Spleen (tissue), 13 donors: ENCODE data around the gene SLC1A2. TPM values are rescaled to one million over a fixed set of nuclear protein-coding genes. Genes with fewer than 3 reads are reported as not detected.

Experiments used
- DNase-seq: peaks from one replicate; pipeline ENCODE4 v3.0.0-alpha.2; 2020
- H3K27ac ChIP-seq, 8 donors: fragments of 200-600 bp; sonication (generic) in 7 of 8; 1 replicate in 4 of 8; 2 replicates in 4 of 8; pipeline versions ENCODE4 v1.5.0 to v1.8.0; 2016 to 2021; ENCODE audit warnings: inconsistent platforms in 4 of 8, mild to moderate bottlenecking in 4 of 8, moderate library complexity in 1 of 8
- H3K27me3 ChIP-seq, 7 donors: fragments of 200-600 bp; sonication (generic) in 6 of 7; replicated peaks in 1 of 7; 1 replicate in 4 of 7; 2 replicates in 3 of 7; pipeline versions ENCODE4 v1.5.0 to v1.8.0; 2016 to 2021; ENCODE audit warnings: inconsistent platforms in 3 of 7, mild to moderate bottlenecking in 1 of 7
- H3K36me3 ChIP-seq, 6 donors: fragments of 200-600 bp; sonication (generic) in 5 of 6; 1 replicate in 4 of 6; 2 replicates in 2 of 6; pipeline versions ENCODE4 v1.5.0 to v1.8.0; 2016 to 2021; ENCODE audit warnings: inconsistent platforms in 2 of 6
- H3K4me1 ChIP-seq, 6 donors: fragments of 200-600 bp; sonication (generic) in 5 of 6; 1 replicate in 3 of 6; 2 replicates in 3 of 6; pipeline versions ENCODE4 v1.5.0 to v1.8.0; 2016 to 2021; ENCODE audit warnings: inconsistent platforms in 3 of 6
- H3K4me3 ChIP-seq, 8 donors: fragments of 200-600 bp; sonication (generic) in 7 of 8; 1 replicate in 4 of 8; 2 replicates in 4 of 8; pipeline versions ENCODE4 v1.5.0 to v1.8.0; 2016 to 2021; ENCODE audit warnings: inconsistent platforms in 4 of 8, mild to moderate bottlenecking in 4 of 8, moderate library complexity in 2 of 8
- H3K9me3 ChIP-seq, 8 donors: fragments of 200-600 bp; sonication (generic) in 7 of 8; 1 replicate in 4 of 8; 2 replicates in 4 of 8; pipeline versions ENCODE4 v1.5.0 to v1.8.0; 2016 to 2021; ENCODE audit warnings: inconsistent platforms in 4 of 8
- CTCF ChIP-seq, 11 experiments: fragments of 200-600 bp in 7 of 11; fragments of 450-650 bp in 4 of 11; sonication (generic) in 4 of 11; IDR thresholded peaks in 8 of 11; conservative IDR thresholded peaks in 3 of 11; 1 replicate in 7 of 11; 2 replicates in 4 of 11; pipeline versions ENCODE4 v1.4.0 to v1.8.0; 2016 to 2021; ENCODE audit warnings: antibody characterized with exemption in 11 of 11, inconsistent platforms in 4 of 11, mild to moderate bottlenecking in 1 of 11
- POLR2A ChIP-seq, 3 donors: fragments of 450-650 bp; IDR thresholded peaks; one replicate each; pipeline ENCODE4 v1.5.1; 2017; ENCODE audit warnings: antibody characterized with exemption in 3 of 3, mild to moderate bottlenecking in 1 of 3
- POLR2AphosphoS5 ChIP-seq, 3 donors: sonication (generic); formaldehyde crosslinking; IDR thresholded peaks; one replicate each; pipeline ENCODE4 v1.5.1; 2017; ENCODE audit warnings: antibody characterized with exemption in 3 of 3
- WGBS, 5 donors: extraction: QIAGEN DNeasy Blood & Tissue Kit in 3 of 5; methylation state at CpG; one replicate each; pipeline versions ENCODE4 v1.1.5 to v1.1.7; 2013 to 2018; 5-methylcytosine and 5-hydroxymethylcytosine counted together
- intact Hi-C: fragments of 100-400 bp; cut with DNase I; formaldehyde crosslinking; loops from one replicate; pipeline ENCODE4 v1.15.0; 2023; ENCODE audit warnings: low total_unique reads
- long read RNA-seq, 2 donors: transcript quantifications; one replicate each; lab custom pipeline, GENCODE V29; 2026
- polyA plus RNA-seq, 3 donors: library from polyadenylated mRNA; stranded (reverse); fragments of 200-250 nt; gene quantifications; one replicate each; pipeline ENCODE4 v1.2.1, GENCODE V29; 2013
- total RNA-seq, 7 donors: library from RNA; depleted of rRNA in 3 of 7; stranded (reverse); fragments of >200 nt in 3 of 7; fragmentation: NEBNext Ultra II Directional in 4 of 7; extraction: Animal tissue kit (Norgen Biotek cat#: 25700) in 4 of 7; gene quantifications; one replicate each; pipeline versions ENCODE4 v1.1.0 to v1.2.1, GENCODE V29; 2016 to 2021
- donor health status: healthy with polysubstance abuse.
- donor health status: DM: no; HTN: no; CAD: no; lungs with moderate emphysema.
- donor health status: DM: no; HTN: no; CAD: no.
- donor health status: Bipolar disorder and iron deficiency.
- donor health status: healthy.
- donor health status: DM: no; HTN: no; CAD: no.
- donor health status: DM: yes; HTN: yes; CAD: no.

Gene SLC1A2
- total RNA-seq (1 to 10 TPM in 4 of 7 donors, under 1 TPM in 3; 0.47 to 3.8 (median 1.2) TPM), polyA plus RNA-seq (under 1 TPM; 0.26 to 0.94 (median 0.76) TPM)
- long read RNA-seq, donor 1, result 0 reads
- long read RNA-seq, donor 2, result 0 reads

- Histone ChIP-seq H3K36me3 (no peaks in the 10 kb centered on the region), H3K27ac (no peak within 1 kb of the TSS), H3K4me3 (peak within 1 kb of the TSS; percentile 9 to 64 (median 34)), H3K4me1 (peaks cover 8 to 28% (median 22%) of the 10 kb centered on the region in 6 donors), H3K27me3 (peaks cover 6 to 99% (median 66%) of the 10 kb centered on the region in 7 donors), H3K9me3 (no peaks in the 10 kb centered on the region)
- no peak for TF ChIP-seq POLR2A (IDR thresholded peaks at IDR 0.05)
- TF ChIP-seq POLR2AphosphoS5 (IDR thresholded peaks at IDR 0.05), result no peak
- TF ChIP-seq CTCF (IDR thresholded peaks at IDR 0.05 in 8 of 11, conservative IDR thresholded peaks at IDR 0.05 in 3 of 11), result no peak
- intact Hi-C loops, result no loop called here
- DNase-seq, result no peak
- 1 to 2% (median 1%) methylated on average over 56 to 71 of the region's 71 CpGs for WGBS, 5 donors
These were observed at the start of gene SLC1A2 for GRCh38 chr11:35419184-35419829. Gene SLC1A2 (minus strand): TSS chr11:35419558. CDS start chr11:35418966, 592 bp downstream.

GRCh38 chr11:35466058-35466457 is 46.7 kb upstream of the SLC1A2 start:
- H3K9me3 ChIP-seq, result no peaks in the 10 kb centered on the region
- peaks cover 0 to 12% (median 0%) of the 10 kb centered on the region in 7 donors for H3K27me3 ChIP-seq
- no peak for DNase-seq
- H3K4me1 ChIP-seq, result no peaks in the 10 kb centered on the region
- TF ChIP-seq POLR2A (IDR thresholded peaks at IDR 0.05), result no peak
- TF ChIP-seq CTCF (IDR thresholded peaks at IDR 0.05 in 8 of 11, conservative IDR thresholded peaks at IDR 0.05 in 3 of 11), result no peak
- TF ChIP-seq POLR2AphosphoS5 (IDR thresholded peaks at IDR 0.05), result no peak
- no peak overlapping the region for H3K4me3 ChIP-seq
- no peaks in the 10 kb centered on the region for H3K36me3 ChIP-seq
- WGBS, 5 donors, result 71 to 81% (median 71%) methylated on average over 3 of the region's 3 CpGs
- intact Hi-C loops, result no loop called here
- H3K27ac ChIP-seq, result no peak overlapping the region

- DNase-seq, result no peak
- intact Hi-C loops, result no loop called here
- 89 to 95% (median 91%) methylated on average over 1 of the region's 1 CpG for WGBS, 5 donors
- H3K9me3 ChIP-seq, result no peaks in the 10 kb centered on the region
- H3K4me1 ChIP-seq, result no peaks in the 10 kb centered on the region
- no peak overlapping the region for H3K27ac ChIP-seq
- no peak overlapping the region for H3K4me3 ChIP-seq
- peaks cover 0 to 4% (median 0%) of the 10 kb centered on the region in 7 donors for H3K27me3 ChIP-seq
- TF ChIP-seq POLR2AphosphoS5 (IDR thresholded peaks at IDR 0.05) (no peak), CTCF (IDR thresholded peaks at IDR 0.05 in 8 of 11, conservative IDR thresholded peaks at IDR 0.05 in 3 of 11) (no peak), POLR2A (IDR thresholded peaks at IDR 0.05) (no peak)
- H3K36me3 ChIP-seq, result no peaks in the 10 kb centered on the region
These were observed 45.0 kb upstream of the SLC1A2 start for GRCh38 chr11:35464308-35464707.

- Histone ChIP-seq H3K4me3 (no peak overlapping the region), H3K27me3 (no peaks in the 10 kb centered on the region), H3K27ac (no peak overlapping the region), H3K4me1 (no peaks in the 10 kb centered on the region), H3K9me3 (no peaks in the 10 kb centered on the region), H3K36me3 (no peaks in the 10 kb centered on the region)
- intact Hi-C loops, result no loop called here
- TF ChIP-seq POLR2AphosphoS5 (IDR thresholded peaks at IDR 0.05) (no peak), POLR2A (IDR thresholded peaks at IDR 0.05) (no peak)
- WGBS, 5 donors, result 60 to 71% (median 67%) methylated on average over 12 to 13 of the region's 13 CpGs
- DNase-seq, result no peak
These were observed 44.0 kb upstream of the SLC1A2 start for GRCh38 chr11:35463331-35463751.
